Activated T-cell treated with anti-CD3 and anti-CD28 coated beads, Interleukin-2, amount 50 U/mL, for 48 hours (primary cell): ENCODE data around the gene RPL7A.
"Not testable (repeated sequence)": the region's sequence is repeated elsewhere in the genome, so short reads cannot be mapped to it uniquely, and the experiment has no call there.

Source experiments
- DNase-seq, 2 experiments: peaks; one replicate each; pipeline ENCODE4 v3.0.0-alpha.2; 2020

RPL7A gene

DNA sequence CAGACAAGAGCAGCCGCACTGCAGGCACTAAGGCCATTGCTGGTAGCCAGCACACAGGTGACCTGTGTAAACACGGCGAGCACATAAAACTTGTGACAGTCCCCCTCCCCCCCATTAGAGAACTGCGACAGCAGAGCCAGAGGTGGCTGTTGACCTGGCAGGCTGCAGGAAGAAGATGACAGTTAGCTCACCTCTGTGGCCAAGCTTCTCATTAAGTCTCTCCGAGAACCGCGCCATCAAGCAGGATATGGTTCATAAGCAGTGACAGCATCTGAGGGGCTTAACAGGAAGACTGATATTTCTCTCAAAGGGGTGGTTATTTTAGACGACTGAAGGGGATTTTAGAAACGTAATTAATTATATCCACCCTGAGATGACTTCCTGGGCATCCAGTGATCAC is 22.7 kb downstream of the RPL7A start:
- DNase-seq = peak; percentile 57 to 58

DNA sequence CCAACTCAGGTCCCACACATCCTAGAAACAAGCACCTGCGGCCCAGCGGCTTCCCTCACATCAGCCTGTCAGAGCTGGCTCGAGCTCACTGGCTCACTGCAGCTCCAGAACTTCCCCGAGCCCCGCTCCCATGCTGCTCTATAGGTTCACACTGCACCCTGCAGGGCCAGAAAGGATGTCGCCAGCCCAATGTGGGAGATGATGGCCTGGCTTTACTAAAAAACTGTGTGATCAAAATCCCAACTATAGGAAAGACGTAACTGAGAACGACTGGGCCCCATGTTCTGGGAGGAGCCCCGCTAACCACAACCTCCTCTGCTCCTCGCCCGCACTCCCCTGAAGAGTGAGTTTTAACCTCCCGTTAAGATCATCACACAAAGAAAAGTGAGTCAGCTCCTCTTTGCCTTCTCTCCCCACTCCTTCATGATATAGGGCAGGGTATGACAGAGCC is 23.3 kb downstream of the RPL7A start:
- peak; percentile 85 to 88 for DNase-seq

DNA sequence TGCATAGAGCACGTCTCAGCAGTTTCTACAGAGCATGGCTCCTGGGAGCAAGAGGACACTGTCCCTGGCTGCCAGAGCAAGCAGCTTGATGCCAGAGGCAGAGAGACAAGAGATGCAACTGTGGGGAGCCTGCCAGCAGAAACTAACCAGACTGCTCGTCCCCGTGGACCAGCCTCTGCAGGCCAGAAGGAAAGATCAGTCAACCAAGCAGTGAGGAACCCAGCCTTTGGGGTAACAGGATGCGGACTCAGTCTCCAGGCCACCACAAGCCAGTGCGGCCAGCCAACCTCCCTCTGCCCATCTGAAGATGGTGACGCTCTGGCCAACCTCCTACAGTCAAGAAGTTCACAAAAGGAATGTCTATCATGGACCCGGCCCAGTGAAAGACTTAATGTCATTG is 24.1 kb downstream of the RPL7A start:
- DNase-seq = no peak

DNA sequence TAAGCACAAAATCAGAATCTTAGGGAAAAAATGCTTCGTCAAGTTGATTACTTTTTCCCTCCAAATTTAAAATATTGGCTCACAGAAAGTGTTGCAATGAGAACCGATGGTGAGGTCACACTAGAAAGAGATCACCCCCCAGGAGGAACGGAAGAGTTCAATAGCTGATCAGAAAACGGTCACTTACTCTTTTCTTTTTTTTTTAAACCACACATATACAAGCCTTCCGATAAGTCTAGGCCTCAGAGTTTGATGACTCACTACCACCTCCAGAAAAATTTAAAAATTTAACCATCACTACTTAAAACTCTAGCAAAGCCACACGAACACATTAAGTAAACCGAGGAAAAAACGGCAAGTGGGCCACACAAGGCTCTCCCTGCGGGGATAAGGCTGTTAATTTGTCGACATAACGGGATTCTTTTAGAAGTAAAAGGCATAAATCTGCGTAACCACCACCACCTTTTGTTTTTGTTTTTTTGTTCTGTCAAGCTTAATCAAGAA is 26.6 kb downstream of the RPL7A start:
- DNase-seq = peak in 1 of 2 experiments; percentile 59

DNA sequence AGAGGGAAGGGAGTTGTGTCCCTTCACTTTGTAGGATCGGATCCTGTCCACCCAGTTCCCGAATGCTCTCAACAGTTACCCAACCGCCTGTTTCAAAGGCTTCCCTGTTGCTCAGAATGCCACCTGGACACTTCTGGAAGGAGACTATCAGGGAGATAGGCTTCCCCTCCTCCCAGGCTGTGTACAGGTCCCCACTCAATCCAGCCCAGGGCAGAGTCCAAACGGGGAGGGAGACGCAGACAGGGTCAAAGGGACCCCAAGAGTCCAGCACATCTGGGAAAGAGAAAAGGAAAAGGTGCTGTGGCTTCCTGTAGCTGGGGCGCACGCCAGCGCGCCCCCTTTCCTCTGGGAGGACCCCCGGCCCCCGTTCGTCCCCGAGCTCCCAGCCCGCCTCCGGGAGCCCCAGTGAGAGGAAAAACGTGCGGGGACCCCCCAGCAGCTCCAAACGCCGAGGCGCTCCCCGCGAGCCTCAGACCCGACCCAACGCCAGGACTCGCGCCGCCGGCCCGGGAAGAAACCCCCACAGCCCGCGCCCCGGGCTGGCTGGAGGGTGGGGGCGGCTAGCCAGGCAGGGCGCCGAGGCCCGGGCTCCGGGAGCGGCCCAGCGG is 27.2 kb downstream of the RPL7A start:
- DNase-seq = peak; percentile 62 to 63

DNA sequence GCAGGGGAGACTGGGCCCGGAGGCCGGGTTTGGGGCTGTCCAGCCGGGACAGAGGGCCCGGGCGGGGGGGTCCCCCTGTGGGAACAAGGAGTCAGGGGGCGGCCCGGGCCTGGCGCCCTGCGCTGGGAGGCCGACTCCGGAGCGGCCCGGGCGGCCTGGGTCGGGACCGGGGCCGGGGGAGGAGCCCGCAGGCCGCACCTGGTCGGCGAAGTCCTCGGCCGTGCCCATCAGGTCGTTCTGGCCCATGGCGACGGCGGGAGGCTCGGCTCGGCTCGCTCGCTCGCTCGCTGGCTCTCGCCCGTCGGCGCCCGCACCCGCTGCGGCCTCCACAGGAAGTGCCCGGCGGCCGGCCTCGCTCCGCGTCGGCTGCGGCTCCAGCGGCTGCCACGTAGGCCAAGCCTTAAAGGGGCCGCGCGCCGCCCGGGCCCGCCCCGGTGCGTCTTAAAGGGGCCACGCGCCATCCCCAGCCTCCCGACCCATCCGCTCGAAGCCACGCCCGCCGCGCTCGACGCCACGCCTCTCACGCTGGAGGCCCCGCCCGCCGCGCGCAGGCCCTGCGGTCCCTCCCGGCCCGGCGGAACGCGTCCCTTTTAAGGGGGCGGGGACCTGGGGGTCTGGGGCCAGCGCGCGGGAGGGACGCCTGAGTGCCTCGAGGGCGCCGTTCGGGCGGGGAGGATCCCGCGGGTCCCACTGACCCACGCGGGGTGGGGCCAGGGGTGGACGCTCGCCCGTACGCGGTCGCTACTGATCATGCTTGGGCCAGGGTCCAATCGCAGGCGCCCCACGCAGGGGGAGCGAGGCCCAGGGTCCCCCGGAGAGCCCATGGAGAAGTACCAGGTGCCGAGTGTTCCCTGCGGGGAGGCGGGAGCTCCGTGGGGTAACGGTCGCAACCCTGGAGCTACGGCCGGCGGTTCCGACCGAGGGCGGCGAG is 28.0 kb downstream of the RPL7A start, which contains the start of the genes STKLD1 and SURF4:
TSS of gene STKLD1 (plus strand) at position 643 of the 931 bp plus-strand sequence. CDS start at position 751, 108 bp downstream.
TSS of gene SURF4 (minus strand) at position 337 of the 931 bp plus-strand sequence. CDS start at position 246, 91 bp downstream.
- DNase-seq = peak; percentile 98 to 99

DNA sequence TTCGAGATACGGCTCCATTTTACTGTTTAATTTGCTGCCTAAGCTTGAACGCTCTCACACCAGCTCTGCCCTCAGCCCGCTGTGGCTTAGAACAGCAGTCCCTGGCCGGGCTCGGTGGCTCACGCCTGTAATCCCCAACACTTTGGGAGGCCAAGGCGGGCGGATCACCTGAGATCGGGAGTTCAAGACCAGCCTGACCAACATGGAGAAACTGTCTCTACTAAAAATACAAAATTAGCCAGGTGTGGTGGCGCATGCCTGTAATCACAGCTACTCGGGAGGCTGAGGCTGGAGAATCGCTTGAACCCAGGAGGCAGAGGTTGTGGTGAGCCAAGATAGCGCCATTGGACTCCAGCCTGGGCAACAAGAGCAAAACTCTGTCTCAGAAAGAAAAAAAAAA is 29.3 kb downstream of the RPL7A start:
- not testable (repeated sequence) for DNase-seq

DNA sequence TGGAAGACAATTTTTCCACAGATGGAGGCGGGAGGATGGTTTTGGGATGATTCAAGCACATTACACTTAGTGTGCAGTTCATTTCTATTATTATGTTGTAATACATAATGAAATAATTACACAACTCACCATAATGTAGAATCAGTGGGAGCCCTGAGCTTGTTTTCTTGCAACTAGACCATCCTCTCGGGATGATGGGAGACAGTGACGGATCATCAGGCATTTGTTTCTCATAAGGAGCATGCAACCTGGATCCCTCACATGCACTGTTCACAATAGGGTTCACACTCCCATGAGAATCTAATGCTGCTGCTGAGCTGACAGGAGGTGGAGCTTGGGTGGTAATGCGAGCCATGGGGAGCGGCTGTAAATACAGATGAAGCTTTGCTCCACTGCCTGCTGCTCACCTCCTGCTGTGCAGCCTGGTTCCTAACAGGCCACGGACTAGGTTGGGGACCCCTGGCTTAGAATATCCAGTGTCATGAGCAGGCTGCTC is 29.8 kb downstream of the RPL7A start:
- DNase-seq = no peak

DNA sequence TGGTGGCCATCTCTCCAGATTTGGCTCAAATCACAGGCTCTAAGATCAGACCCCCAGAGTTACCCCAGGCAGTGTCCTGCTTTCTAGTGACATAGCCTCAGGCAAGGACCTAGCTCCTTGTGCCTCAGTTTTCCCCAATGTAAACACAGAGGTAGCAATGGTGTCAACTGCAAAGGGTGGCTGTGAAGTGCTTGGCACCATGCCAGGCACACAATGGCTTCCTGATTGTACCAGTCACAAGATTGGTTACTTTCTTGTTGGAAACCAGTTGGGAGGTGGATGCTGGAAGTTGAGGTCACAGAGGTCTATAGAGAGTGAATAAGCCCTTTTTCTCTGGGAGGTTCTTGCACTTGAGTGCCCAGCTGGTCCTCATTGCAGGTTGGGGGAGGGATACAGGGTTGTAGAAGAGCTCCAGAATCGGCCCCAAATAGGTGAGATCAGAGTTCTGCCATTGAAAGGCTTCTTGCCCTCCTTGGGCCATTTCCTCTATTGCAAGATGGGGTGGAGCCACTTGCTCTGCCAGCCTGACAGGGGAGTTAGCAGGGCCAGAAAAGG is 30.5 kb downstream of the RPL7A start:
- no peak for DNase-seq

DNA sequence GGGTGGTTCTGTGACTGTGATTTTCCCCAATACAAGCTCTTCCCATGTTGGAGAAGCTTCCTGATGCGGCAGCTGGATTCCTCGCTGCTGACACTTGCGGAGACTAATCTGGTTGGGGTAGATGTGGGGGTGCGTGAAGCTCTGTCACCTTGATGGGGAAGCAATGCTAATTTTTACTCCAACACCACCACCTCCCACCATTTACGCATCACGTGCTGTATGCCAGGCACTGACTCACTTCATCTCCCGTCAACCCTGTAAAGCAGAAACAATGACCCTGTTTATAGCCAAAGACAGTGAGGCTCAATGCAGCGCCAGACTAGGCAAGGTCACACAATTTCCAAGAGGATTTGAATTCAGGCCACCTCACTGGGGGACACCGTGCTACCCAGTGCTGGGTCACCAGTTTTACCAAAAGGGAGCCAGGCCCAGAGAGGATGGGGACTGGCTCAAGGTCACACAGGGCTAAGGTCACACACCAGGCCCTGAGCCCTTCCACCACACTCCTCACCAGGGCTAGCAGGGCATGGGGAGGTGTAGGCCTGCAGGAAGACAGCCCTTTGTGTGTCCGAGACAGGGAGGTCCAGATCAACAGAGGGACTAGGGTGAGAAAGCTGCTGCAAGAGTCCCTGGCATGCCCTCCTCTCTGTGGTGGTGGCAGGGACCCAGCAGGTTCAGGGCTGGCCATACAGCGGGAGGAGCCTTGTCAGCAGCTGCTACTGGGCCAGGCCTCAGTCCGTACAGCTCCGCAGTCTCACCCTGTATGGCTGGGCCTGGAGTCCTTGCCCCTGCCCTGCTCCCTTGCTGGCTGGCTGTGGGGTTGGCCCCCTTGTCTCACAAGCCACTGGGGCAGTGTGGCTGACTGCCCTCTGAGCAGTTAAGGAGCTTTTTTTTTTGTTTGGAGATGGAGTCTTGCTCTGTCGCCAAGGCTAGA is 31.4 kb downstream of the RPL7A start:
- no peak for DNase-seq

DNA sequence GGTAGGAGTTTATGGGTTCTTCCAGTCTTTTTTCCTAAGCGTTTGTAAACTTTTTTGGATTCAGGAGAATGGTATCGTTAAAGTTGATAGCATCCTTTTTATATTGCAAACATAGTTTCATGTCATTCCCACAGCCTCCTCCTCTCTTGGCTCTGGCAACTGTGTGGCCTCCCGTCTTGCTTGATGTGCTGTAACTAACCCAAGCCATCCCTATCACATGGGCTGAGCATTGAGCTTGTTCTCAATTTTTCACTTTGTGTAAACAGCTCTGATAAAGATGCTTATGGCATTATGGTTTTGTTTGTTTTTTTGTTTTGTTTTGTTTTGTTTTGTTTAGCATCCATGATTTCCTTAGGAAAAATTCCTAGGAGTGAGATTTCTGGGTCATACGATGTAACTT is 32.7 kb downstream of the RPL7A start:
- no peak for DNase-seq

DNA sequence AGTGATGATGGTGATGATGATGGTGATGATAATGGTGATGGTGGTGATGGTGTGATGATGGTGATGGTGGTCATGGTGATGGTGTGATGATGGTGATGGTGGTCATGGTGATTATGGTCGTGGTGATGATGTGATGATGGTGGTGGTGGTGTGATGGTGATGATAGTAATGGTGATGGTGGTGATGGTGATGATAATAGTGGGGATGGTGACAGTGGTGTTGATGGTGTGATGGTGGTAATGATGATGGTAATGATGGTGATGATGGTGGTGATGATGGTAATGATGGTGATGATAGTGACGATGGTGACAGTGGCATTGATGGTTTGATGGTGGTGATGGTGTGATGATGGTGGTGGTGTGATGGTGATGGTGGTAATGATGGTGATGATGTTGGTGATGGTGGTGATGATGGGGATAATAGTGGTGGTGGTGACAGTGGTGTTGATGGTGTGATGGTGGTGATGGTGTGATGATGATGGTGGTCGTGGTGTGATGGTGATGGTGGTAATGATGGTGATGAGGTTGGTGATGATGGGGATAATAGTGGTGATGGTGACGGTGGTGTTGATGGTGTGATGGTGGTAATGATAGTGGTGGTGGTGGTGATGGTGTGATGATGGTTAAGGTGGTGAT is 34.6 kb downstream of the RPL7A start:
- no peak for DNase-seq

DNA sequence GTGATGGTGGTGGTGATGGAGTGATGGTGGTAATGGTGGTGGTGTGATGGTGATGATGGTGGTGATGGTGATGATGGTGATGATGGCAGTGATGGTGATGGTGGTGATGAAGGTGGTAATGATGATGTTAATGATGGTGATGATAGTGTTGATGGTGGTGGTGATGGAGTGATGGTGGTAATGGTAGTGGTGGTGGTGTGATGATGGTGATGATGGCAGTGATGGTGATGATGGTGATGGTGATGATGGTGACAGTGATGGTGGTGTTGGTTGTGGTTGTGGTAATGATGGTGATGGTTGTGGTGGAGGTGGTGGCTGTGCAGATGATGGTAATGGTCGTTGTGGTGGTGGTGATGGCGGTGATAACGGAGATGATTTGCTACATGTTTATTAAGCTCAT is 35.4 kb downstream of the RPL7A start:
- no peak for DNase-seq

DNA sequence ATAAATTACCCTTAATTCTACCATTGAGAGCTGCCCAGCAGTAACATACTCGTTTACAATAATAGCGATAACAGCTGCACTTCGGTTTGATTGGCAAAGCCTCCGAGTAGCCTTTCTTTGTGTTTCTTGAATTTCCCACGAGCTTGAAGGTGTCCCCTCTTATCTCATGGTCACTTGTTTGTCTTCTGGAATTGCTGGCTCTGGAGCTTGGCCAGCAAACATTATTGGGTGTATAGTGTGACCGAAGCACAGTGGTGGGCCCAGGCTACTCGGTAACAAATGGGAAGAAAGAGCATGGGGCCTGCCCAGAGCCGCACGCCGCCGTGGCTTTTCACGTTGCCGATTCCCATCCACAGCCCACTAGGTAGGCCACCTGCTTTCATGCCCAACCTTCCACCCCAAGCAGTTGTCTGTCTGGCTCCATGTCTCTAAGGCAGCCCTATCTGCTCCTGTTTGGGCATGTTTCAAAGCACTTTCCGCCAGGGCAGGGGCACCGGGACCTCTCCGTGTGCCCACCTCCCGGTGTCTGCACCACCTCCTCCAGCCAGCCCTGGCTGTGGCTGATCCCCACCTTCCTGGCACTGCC is 36.8 kb downstream of the RPL7A start:
- no peak for DNase-seq

DNA sequence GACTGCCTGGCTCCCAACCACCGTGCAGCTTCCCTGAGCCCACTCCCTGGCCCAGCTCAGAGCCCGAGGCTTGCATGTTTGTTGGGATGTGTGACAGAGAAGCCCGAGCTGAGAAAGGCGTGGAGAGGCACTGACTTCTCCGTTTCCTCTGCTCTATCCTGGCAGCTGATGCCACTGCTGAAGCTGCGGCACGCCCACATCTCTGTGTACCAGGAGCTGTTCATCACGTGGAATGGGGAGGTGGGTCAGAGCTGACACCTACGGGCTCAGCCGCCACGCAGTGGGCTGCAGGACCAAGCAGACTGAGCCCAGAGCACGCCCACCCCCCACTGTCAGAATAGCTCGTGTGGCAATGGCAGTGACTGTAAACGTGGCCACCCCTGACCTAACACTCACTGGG is 37.4 kb downstream of the RPL7A start:
- no peak for DNase-seq

DNA sequence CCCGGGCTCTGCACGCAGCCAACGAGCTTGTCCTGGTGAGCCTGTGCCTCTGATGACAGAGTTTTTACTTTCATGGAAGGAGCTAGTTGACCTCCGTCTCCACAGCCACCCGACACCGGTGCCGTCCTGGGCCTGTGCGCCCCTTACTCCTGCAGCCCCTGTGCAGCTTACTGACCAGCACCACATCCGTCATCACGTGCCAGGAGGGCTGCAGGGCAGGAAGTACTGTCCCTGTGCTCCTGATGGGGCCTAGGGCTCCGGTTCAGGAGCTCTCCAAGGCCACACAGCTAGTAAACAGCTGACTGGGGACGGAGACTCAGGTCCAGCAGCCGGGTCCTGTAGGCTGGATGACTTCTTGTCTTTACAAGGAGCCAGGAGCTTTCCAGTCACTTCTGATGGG is 38.3 kb downstream of the RPL7A start:
- no peak for DNase-seq

DNA sequence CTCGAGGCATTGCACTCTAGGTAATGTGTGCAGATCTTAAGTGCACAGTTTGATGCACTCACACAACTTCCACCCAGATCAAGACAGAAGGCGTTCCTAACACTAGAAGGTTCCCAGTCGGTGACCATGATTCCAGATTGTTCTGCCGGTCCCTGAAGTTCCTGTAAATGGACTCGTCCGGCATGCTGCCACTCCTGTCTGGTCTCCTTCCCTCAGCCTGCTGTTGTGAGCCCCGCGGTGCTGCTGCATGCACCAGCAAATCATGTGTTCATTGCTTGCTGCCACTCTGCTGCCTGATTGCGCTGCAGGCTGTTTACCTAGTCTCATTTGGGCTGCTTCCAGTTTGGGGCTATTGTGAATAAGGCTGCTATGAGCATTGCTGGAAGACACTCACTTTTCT is 39.7 kb downstream of the RPL7A start:
- no peak for DNase-seq

DNA sequence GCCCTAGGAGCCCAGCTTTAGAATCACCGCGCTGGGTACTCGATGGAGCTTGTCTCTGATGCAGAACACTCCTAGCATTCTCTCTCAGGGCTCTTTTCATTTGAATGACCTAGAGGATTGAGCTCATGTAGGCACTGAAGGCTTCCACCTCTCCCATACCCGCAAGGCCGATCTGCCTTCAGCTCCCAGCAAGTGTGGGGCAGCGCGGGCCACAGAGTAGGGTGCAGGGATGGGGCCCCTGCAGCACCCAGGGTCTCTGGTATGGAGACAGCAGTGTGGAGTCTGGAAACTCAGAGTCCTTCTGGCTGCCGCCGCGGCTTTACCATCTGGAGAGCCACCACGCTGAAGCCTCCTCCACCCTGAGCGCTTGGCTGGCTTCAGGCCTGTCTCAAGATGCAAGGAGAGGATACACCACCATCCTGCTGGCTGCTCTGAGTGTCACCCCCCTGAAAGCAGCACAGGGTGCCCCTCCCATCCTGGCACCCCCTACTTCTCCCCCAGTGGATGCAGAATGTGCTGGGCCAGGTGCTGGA is 41.1 kb downstream of the RPL7A start:
- no peak for DNase-seq

DNA sequence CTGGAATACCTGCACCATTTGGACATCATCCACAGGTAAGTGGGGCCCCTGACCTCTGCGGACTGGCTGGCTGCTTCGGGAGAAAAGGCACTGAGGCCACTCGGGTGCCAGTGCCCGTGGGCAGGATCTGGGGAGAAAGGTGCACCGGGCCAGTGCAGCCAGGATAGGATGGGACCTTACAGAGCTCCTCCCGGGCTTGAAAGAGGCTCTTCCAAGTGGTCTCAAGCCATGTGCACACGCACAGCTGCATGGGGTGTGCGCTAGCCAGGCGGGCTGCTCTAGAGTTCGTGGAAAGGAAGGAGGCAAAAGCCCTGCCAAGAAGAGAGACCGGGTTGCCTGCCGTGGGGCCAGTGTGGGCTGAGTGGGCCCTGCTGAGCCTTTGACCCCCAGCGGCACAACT is 41.5 kb downstream of the RPL7A start:
- DNase-seq = no peak

DNA sequence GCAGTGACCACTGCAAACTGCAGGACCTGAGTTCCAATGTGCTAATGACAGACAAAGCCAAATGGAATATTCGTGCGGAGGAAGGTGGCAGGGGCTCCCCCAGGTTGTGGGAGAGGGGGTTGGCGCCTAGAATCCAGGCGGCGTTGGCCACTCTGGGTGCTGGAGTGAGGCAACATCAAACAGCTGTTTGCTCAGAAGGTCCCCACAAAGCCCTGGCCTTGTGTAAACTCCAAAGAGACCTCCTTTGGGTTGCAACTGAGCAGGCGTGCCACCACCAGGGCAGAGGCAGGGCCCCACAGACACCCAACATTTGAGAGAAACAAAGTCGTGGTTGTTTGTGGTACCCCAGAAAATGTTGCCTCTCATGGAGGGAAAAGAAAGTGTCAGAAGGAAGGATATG is 42.7 kb downstream of the RPL7A start:
- no peak for DNase-seq

DNA sequence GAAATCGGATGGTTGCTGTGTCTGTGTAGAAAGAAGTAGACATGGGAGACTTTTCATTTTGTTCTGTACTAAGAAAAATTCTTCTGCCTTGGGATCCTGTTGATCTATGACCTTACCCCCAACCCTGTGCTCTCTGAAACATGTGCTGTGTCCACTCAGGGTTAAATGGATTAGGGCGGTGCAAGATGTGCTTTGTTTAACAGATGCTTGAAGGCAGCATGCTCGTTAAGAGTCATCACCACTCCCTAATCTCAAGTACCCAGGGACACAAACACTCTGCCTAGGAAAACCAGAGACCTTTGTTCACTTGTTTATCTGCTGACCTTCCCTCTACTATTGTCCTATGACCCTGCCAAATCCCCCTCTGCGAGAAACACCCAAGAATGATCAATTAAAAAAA is 43.4 kb downstream of the RPL7A start:
- DNase-seq = not testable (repeated sequence)
